PC-3 (cell line): ENCODE results near the gene CIDEB. TPM values are rescaled to one million over a fixed set of nuclear protein-coding genes. Genes with fewer than 3 reads are reported as not detected.

Experiments used
- ATAC-seq: fragments of 200-7000 bp; cut with Tn5 transposase; 2 replicates; pipeline ENCODE4 v1.9.1; 2020; ENCODE audit warnings: mild to moderate bottlenecking, moderate library complexity
- BruUV-seq: library from RNA; stranded (reverse); fragments of 400-500 nt; replicated peaks from 2 replicates; lab custom pipeline; 2021; lab: Mats Ljungman, UMichigan
- CTCF ChIA-PET: fragments of 300-600 bp; sonication (Branson Sonifier 250); formaldehyde crosslinking; loops from one replicate; lab custom pipeline; 2022; ENCODE audit warnings: antibody characterized with exemption; lab: Charles Lee
- POLR2A ChIA-PET: fragments of 300-600 bp; sonication (Branson Sonifier 250); formaldehyde crosslinking; loops from one replicate; lab custom pipeline; 2022; ENCODE audit warnings: antibody characterized with exemption; ENCODE audit not compliant: unreplicated experiment; lab: Charles Lee
- DNase-seq: peaks from one replicate; pipeline ENCODE4 v3.0.0-alpha.2; 2015
- H2AFZ ChIP-seq: fragments of 300-600 bp; sonication (generic); 2 replicates; pipeline ENCODE4 v1.6.0; 2016; ENCODE audit warnings: antibody characterized with exemption, low read length
- H3F3A ChIP-seq: fragments of 300-600 bp; sonication (generic); one replicate; pipeline ENCODE4 v1.6.0; 2017; ENCODE audit warnings: antibody characterized with exemption, low read length, control low read depth, mild to moderate bottlenecking; ENCODE audit not compliant: unreplicated experiment
- H3K27ac ChIP-seq: fragments of 300-600 bp; sonication (generic); 2 replicates; pipeline ENCODE4 v1.5.1; 2016; ENCODE audit warnings: mild to moderate bottlenecking, low read length
- H3K27me3 ChIP-seq: fragments of 300-600 bp; sonication (generic); 2 replicates; pipeline ENCODE4 v1.6.1; 2016; ENCODE audit warnings: low read length, mixed read lengths
- H3K36me3 ChIP-seq: fragments of 300-600 bp; sonication (generic); 2 replicates; pipeline ENCODE4 v1.6.1; 2016; ENCODE audit warnings: low read depth, mixed run types, low read length, mixed read lengths
- H3K4me1 ChIP-seq: fragments of 300-600 bp; sonication (generic); 2 replicates; pipeline ENCODE4 v1.5.1; 2016; ENCODE audit warnings: low read length; ENCODE audit not compliant: insufficient read depth
- H3K4me2 ChIP-seq: fragments of 300-600 bp; sonication (generic); 2 replicates; pipeline ENCODE4 v1.6.0; 2016; ENCODE audit warnings: low read length
- H3K4me3 ChIP-seq: fragments of 300-600 bp; sonication (generic); 2 replicates; pipeline ENCODE4 v1.5.1; 2016; ENCODE audit warnings: mild to moderate bottlenecking, low read length, mixed read lengths
- H3K79me2 ChIP-seq: fragments of 300-600 bp; sonication (generic); 2 replicates; pipeline ENCODE4 v1.6.1; 2017; ENCODE audit warnings: low read length, mixed read lengths
- H3K9ac ChIP-seq: fragments of 300-600 bp; sonication (generic); 2 replicates; pipeline ENCODE4 v1.6.0; 2016; ENCODE audit warnings: mild to moderate bottlenecking, low read length
- H3K9me2 ChIP-seq: fragments of 300-600 bp; sonication (generic); replicated peaks from 2 replicates; pipeline ENCODE4 v1.6.1; 2016; ENCODE audit warnings: mixed run types, low read length, mixed read lengths
- H3K9me3 ChIP-seq: fragments of 300-600 bp; sonication (generic); 2 replicates; pipeline ENCODE4 v1.6.1; 2016; ENCODE audit warnings: low read length, mixed read lengths
- H4K20me1 ChIP-seq: fragments of 300-600 bp; sonication (generic); 2 replicates; pipeline ENCODE4 v1.6.1; 2016; ENCODE audit warnings: low read length, mixed read lengths
- EZH2 ChIP-seq: fragments of 300-600 bp; sonication (generic); IDR thresholded peaks from one replicate; pipeline ENCODE4 v1.6.1; 2017; ENCODE audit warnings: antibody characterized with exemption, mild to moderate bottlenecking, low read length; ENCODE audit not compliant: unreplicated experiment
- EZH2phosphoT487 ChIP-seq: fragments of 300-600 bp; sonication (generic); IDR thresholded peaks from 2 replicates; pipeline ENCODE4 v1.6.1; 2018; ENCODE audit warnings: mild to moderate bottlenecking, antibody characterized with exemption, low read length, borderline replicate concordance
- intact Hi-C: fragments of 100-400 bp; cut with micrococcal nuclease; formaldehyde crosslinking; loops from 2 replicates; pipeline ENCODE4 v1.9.0; 2023
- total RNA-seq: library from RNA; depleted of rRNA; stranded (reverse); fragments of >200 nt; gene quantifications from 2 replicates; pipeline ENCODE4 v1.2.3, GENCODE V29; 2014
- TF ChIP-seq, protein P1 (sequence below): fragments of 300-600 bp; sonication (generic); conservative IDR thresholded peaks from 2 replicates; pipeline ENCODE4 v1.5.1; 2017; ENCODE audit warnings: antibody characterized with exemption, low read depth, mild to moderate bottlenecking, low read length

CIDEB gene
- total RNA-seq, 1 experiment from 2014 or later, result not detected

DNA sequence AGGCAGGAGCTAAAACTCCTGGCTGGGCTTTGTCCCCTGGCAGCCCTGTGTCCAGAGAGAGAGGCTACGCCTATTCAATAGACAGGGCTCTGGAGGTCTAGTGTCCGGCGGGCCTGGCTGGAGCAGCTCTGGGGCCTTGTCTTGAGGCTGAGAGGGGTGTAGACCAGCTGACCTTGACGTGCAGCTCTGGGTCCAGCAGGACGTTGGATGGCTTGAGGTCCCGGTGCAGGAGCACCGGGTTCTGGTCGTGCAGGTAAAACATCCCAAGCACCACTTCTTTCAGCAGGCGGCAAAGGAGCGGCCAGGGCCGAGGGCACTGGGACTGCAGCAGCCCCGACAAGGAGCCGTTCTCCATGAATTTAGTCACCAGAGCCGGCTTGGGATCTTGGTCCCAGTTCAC lies 31.1 kb upstream of the CIDEB start:
- H3K4me1 ChIP-seq, result peaks cover 4% of the 10 kb centered on the region; the same call in 1 of the 2 replicates
- H3K79me2 ChIP-seq, result no peaks in the 10 kb centered on the region
- no peak overlapping the region for H3K4me3 ChIP-seq
- BruUV-seq, result no TSS peak
- no peaks in the 10 kb centered on the region for H3K9me3 ChIP-seq
- H3K9ac ChIP-seq, result no peak overlapping the region
- DNase-seq (no peak), ATAC-seq (no peak)
- no peaks in the 10 kb centered on the region for H3K9me2 ChIP-seq
- no peaks in the 10 kb centered on the region for H3K36me3 ChIP-seq
- H2AFZ ChIP-seq, result no peak overlapping the region
- ChIA-PET CTCF (no interaction called here), POLR2A (no interaction called here)
- H4K20me1 ChIP-seq, result no peaks in the 10 kb centered on the region
- peaks cover under 1% of the 10 kb centered on the region; the same call in 1 of the 2 replicates for H3K27me3 ChIP-seq
- no peaks in the 10 kb centered on the region for H3F3A ChIP-seq
- H3K4me2 ChIP-seq, result no peak overlapping the region
- intact Hi-C loops, result no loop called here
- H3K27ac ChIP-seq, result no peak overlapping the region
- TF ChIP-seq, protein P1, sequence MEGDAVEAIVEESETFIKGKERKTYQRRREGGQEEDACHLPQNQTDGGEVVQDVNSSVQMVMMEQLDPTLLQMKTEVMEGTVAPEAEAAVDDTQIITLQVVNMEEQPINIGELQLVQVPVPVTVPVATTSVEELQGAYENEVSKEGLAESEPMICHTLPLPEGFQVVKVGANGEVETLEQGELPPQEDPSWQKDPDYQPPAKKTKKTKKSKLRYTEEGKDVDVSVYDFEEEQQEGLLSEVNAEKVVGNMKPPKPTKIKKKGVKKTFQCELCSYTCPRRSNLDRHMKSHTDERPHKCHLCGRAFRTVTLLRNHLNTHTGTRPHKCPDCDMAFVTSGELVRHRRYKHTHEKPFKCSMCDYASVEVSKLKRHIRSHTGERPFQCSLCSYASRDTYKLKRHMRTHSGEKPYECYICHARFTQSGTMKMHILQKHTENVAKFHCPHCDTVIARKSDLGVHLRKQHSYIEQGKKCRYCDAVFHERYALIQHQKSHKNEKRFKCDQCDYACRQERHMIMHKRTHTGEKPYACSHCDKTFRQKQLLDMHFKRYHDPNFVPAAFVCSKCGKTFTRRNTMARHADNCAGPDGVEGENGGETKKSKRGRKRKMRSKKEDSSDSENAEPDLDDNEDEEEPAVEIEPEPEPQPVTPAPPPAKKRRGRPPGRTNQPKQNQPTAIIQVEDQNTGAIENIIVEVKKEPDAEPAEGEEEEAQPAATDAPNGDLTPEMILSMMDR, result no peak
- TF ChIP-seq EZH2phosphoT487, result no peak
- no peak for TF ChIP-seq EZH2

DNA sequence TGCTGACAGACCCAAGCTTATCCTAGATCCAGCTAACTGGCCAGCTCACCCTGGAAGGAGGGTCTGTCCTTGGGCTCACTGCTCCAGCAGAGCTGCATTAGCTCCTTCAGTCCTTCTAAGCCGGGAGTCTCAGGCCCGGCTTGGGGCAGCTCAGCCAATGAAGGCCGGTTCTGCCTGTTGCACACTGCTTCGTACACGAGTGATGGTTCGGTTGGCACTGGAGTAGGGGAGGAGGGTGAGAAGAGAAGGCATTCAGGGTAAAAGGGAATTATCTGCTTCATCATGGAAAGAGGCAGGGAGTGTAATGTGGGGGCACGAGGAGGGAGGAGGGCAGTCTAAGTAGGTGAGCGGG lies 30.0 kb upstream of the CIDEB start:
- Histone ChIP-seq H3K27me3 (no peaks in the 10 kb centered on the region), H3K27ac (no peak overlapping the region), H3F3A (no peaks in the 10 kb centered on the region), H3K79me2 (no peaks in the 10 kb centered on the region), H3K4me1 (peaks cover 5% of the 10 kb centered on the region; the same call in 1 of the 2 replicates), H3K36me3 (no peaks in the 10 kb centered on the region), H3K9ac (no peak overlapping the region), H3K9me2 (no peaks in the 10 kb centered on the region), H3K4me2 (no peak overlapping the region), H4K20me1 (no peaks in the 10 kb centered on the region), H3K9me3 (no peaks in the 10 kb centered on the region), H3K4me3 (no peak overlapping the region), H2AFZ (no peak overlapping the region)
- intact Hi-C loops, result no loop called here
- TF ChIP-seq, protein P1, result no peak
- TF ChIP-seq EZH2phosphoT487 (no peak), EZH2 (no peak)
- ChIA-PET CTCF (no interaction called here), POLR2A (no interaction called here)
- DNase-seq (no peak), ATAC-seq (no peak)
- no TSS peak for BruUV-seq

DNA sequence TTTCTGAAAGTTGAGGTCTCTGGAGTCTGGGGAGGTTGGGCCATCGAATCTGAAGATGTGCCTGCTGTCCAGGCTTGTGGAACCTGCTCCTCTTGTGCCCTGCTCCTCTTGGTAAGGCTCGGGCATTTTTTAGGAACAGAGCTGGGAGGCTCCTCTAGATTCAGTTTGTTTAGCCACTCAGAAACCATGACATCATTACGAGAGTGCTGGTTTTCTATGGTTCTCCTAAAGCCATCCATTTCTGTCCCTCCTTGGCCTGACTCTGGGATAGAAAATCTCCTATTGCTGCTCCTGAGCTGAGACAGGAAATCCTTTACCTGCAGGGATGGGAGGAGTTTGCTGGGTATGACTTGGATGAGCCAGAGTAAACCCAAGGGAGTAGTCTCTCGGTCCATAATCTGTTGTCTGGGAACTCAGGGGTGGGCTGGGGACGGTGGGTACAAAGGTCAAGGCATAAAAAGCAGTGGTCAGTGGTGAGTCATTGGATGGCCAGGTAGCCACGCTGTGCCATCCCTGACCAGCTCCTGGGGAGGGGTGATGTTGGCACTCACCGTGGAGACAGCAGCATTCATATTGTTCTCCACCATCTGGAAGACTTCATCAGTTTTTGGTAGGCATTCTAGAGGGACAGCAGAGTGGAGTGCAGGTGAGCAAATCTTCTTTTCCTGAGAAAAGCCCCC lies 29.5 kb upstream of the CIDEB start:
- H3K79me2 ChIP-seq, result no peaks in the 10 kb centered on the region
- H3K27me3 ChIP-seq, result no peaks in the 10 kb centered on the region
- ChIA-PET POLR2A (no interaction called here), CTCF (no interaction called here)
- TF ChIP-seq, protein P1, result no peak
- TF ChIP-seq EZH2phosphoT487 (no peak), EZH2 (no peak)
- no peak overlapping the region for H3K4me3 ChIP-seq
- peaks cover 5% of the 10 kb centered on the region; the same call in 1 of the 2 replicates for H3K4me1 ChIP-seq
- no peak for DNase-seq
- BruUV-seq, result no TSS peak
- no peaks in the 10 kb centered on the region for H3F3A ChIP-seq
- intact Hi-C loops, result no loop called here
- H3K27ac ChIP-seq, result no peak overlapping the region
- no peak for ATAC-seq
- no peaks in the 10 kb centered on the region for H3K9me3 ChIP-seq
- no peak overlapping the region for H3K4me2 ChIP-seq
- no peaks in the 10 kb centered on the region for H3K36me3 ChIP-seq
- no peak overlapping the region for H2AFZ ChIP-seq
- no peaks in the 10 kb centered on the region for H3K9me2 ChIP-seq
- H4K20me1 ChIP-seq, result no peaks in the 10 kb centered on the region
- no peak overlapping the region for H3K9ac ChIP-seq
